ENCODE measurements around the gene SLX4.

SLX4 gene

DNA sequence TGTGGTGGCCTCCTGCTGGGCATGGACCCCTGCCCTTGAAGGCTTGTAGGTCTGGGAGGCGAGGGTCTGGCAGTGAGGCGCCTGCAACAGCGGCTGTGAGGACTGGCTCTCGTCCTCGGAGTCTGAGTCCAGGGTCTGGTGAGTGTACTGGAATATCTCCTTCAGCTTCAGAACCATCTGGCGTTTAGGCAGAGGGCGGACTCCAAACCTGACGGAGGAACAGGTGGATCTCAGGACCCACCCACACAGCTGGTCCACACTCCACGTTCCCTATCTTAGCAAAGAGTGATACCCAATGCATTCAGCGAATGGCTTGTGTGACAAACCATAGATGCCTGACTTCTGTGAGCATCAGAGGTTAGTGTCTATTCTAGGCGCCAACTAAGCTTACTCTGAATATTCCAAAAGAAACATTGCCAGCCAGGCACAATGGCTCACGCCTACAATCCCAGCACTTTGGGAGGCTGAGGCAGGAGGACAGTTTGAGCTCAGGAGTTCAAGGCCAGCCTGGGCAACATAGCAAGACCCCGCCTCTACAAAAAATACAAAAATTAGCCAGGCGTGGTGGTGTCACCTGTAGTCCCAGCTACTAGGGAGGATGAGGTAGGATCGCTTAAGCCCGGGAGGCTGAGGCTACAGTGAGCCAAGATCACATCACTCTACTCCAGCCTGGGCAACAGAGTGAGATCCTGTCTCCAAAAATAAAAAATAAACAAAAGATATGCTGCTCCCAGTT, 27.9 kb downstream of the SLX4 start:
- Histone ChIP-seq H3K36me3 (ENCODE audit: control insufficient read depth in 2 of 2, insufficient read depth in 2 of 2, low read length in 2 of 2) (peaks cover 2 to 4% of the 10 kb centered on the region in 2 donors), H3K27ac (ENCODE audit: low read depth in 2 of 2, low read length in 2 of 2) (no peak overlapping the region), H3K9ac (ENCODE audit: low read depth in 1 of 2, low read length in 2 of 2) (no peak overlapping the region), H3K27me3 (ENCODE audit: control insufficient read depth in 2 of 2, insufficient read depth in 2 of 2, low read length in 2 of 2) (no peaks in the 10 kb centered on the region), H3K4me3 (ENCODE audit: low read length in 2 of 2) (no peak overlapping the region), H3K4me1 (ENCODE audit: control insufficient read depth in 2 of 2, insufficient read depth in 2 of 2, low read length in 2 of 2) (peaks cover 4 to 9% of the 10 kb centered on the region in 2 donors), H3K9me3 (ENCODE audit: control insufficient read depth in 2 of 2, low read length in 2 of 2) (no peaks in the 10 kb centered on the region)

DNA sequence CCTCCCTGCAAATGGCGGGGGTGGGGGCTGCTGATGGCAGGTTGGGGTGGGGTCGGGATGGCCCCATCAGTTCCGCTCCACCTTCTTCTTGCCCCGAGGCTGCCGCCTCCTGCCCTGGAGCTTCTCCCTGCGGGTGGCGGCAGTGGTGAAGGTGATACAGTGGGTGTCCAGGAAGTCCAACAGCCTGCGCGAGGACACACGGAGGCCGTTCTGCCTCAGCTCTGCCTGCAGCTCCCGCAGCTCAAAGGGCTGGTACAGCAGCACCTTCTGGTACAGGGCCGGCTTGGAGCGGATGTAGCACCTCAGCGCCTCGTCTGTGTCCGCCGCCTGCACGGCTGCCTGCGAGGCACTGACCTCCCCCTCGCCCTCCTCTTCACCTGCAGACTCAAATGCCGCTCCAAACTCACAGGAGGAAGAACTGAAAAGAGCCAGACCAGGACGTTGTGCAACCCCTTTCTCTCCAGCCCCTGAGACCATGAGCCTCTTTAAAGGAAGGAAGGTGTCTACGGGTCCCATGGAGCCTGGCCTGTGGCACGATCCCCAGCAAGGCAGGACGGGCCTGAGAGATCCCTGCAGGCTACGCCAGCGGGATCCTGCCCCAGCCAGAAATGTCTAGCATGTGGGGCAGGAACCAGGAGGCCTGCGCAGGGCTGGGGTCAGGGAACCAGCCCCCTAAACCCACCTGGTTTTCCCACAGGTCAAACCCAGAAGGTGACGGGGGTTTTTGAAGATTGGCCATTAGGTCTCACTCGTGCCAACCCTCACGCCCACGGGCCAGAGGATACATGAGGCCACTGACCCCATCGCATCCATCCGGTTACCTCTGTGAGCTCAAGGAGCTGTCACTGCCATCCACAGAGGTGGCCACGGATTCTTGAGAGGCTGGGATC, 28.9 kb downstream of the SLX4 start:
- Histone ChIP-seq H3K4me1 (ENCODE audit: control insufficient read depth in 2 of 2, insufficient read depth in 2 of 2, low read length in 2 of 2) (peaks cover 7 to 9% of the 10 kb centered on the region in 2 donors), H3K36me3 (ENCODE audit: control insufficient read depth in 2 of 2, insufficient read depth in 2 of 2, low read length in 2 of 2) (peaks cover 2 to 4% of the 10 kb centered on the region in 2 donors), H3K27ac (ENCODE audit: low read depth in 2 of 2, low read length in 2 of 2) (no peak overlapping the region), H3K9me3 (ENCODE audit: control insufficient read depth in 2 of 2, low read length in 2 of 2) (no peaks in the 10 kb centered on the region), H3K9ac (ENCODE audit: low read depth in 1 of 2, low read length in 2 of 2) (no peak overlapping the region), H3K4me3 (ENCODE audit: low read length in 2 of 2) (no peak overlapping the region), H3K27me3 (ENCODE audit: control insufficient read depth in 2 of 2, insufficient read depth in 2 of 2, low read length in 2 of 2) (no peaks in the 10 kb centered on the region)

DNA sequence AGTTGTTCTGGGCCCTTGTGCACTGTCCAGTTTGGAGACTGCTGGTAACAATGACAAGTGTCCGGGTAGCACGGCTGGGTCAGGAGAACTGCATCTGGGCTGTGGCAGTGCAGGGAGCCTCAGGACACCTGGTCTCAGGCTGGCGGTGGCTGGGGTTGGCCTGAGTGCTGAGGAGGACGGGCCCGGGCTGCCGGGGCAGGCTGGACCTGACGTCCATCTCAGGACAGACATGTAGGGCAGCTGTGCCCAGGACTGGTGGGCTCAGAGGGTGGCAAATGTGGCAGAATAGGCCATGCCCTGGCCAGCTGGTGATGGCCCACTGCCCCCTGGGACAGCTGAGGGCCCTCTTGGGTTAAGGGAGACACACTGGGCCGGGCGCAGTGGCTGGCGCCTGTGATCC, 30.0 kb downstream of the SLX4 start:
- H3K27ac ChIP-seq (ENCODE audit: low read depth in 2 of 2, low read length in 2 of 2): no peak overlapping the region
- no peak overlapping the region for H3K9ac ChIP-seq (ENCODE audit: low read depth in 1 of 2, low read length in 2 of 2)
- H3K27me3 ChIP-seq (ENCODE audit: control insufficient read depth in 2 of 2, insufficient read depth in 2 of 2, low read length in 2 of 2): no peaks in the 10 kb centered on the region
- H3K4me1 ChIP-seq (ENCODE audit: control insufficient read depth in 2 of 2, insufficient read depth in 2 of 2, low read length in 2 of 2): peaks cover 7 to 9% of the 10 kb centered on the region in 2 donors
- H3K4me3 ChIP-seq (ENCODE audit: low read length in 2 of 2): no peak overlapping the region
- H3K36me3 ChIP-seq (ENCODE audit: control insufficient read depth in 2 of 2, insufficient read depth in 2 of 2, low read length in 2 of 2): peaks cover 2 to 4% of the 10 kb centered on the region in 2 donors
- H3K9me3 ChIP-seq (ENCODE audit: control insufficient read depth in 2 of 2, low read length in 2 of 2): no peaks in the 10 kb centered on the region

DNA sequence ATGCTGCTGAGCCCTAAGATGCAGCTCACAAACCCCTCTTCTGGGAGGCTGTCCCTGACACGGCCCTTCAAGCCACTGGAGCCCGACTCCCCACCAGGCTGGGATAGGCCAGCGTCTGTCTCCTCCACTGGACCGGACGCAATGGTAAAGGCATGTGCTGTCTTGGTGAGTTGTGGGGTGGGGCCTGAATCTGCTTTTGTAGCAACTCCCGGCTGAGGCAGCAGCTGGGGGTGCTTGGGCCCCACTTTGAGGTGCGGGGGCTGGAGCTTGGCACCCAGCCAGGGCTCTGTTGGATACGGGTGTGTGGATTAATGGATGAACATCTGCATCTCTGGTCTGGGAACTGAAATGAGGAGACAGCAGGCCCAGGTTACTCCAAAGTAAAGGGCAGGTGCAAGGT, 30.7 kb downstream of the SLX4 start:
- Histone ChIP-seq H3K27ac (ENCODE audit: low read depth in 2 of 2, low read length in 2 of 2) (no peak overlapping the region), H3K4me1 (ENCODE audit: control insufficient read depth in 2 of 2, insufficient read depth in 2 of 2, low read length in 2 of 2) (peaks cover 7 to 9% of the 10 kb centered on the region in 2 donors), H3K9ac (ENCODE audit: low read depth in 1 of 2, low read length in 2 of 2) (no peak overlapping the region), H3K27me3 (ENCODE audit: control insufficient read depth in 2 of 2, insufficient read depth in 2 of 2, low read length in 2 of 2) (no peaks in the 10 kb centered on the region), H3K36me3 (ENCODE audit: control insufficient read depth in 2 of 2, insufficient read depth in 2 of 2, low read length in 2 of 2) (peaks cover 2 to 4% of the 10 kb centered on the region in 2 donors), H3K4me3 (ENCODE audit: low read length in 2 of 2) (no peak overlapping the region), H3K9me3 (ENCODE audit: control insufficient read depth in 2 of 2, low read length in 2 of 2) (no peaks in the 10 kb centered on the region)

DNA sequence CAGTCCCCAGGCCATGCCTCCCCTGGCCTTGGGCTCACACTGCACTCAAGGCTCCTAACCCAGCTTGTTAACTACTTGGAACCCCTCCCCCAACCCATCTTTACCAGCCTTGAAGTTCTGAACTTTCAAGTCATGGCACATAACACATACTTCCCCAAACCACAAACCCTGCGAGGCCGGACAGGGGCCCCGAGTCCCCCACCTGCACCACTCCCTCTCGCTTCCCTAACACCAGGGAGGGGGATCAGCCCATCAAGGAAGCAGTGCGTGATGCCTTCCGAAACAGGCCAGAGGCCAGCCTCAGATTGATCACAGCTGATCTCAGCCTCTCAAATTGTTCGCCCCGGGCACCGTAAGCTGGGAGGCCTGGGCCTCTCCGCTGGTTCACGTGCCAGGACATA, 31.2 kb downstream of the SLX4 start:
- no peak overlapping the region for H3K27ac ChIP-seq (ENCODE audit: low read depth in 2 of 2, low read length in 2 of 2)

DNA sequence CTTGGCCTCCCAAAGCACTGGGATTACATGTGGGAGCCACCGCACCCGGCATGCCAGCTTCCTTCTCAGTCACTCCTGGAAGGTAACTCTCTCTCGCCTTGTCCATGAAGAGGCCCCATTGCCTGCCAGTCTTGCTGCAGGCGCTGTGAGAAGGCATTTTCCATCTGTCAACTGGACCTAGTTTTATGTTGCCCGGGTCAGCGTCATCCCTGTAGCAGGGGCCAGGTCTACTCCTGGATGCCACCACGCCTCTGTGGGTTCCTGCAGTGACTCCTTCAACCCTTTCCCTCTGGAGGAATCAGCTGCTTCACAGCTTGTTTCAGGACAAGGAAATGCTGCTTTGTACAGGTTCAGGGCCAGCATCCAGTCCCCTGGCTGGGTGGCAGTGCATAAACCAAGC, 31.6 kb downstream of the SLX4 start:
- H3K4me1 ChIP-seq (ENCODE audit: control insufficient read depth in 2 of 2, insufficient read depth in 2 of 2, low read length in 2 of 2): peaks cover 7 to 9% of the 10 kb centered on the region in 2 donors
- H3K9ac ChIP-seq (ENCODE audit: low read depth in 1 of 2, low read length in 2 of 2): no peak overlapping the region
- peaks cover 2 to 4% of the 10 kb centered on the region in 2 donors for H3K36me3 ChIP-seq (ENCODE audit: control insufficient read depth in 2 of 2, insufficient read depth in 2 of 2, low read length in 2 of 2)
- H3K4me3 ChIP-seq (ENCODE audit: low read length in 2 of 2): no peak overlapping the region
- no peaks in the 10 kb centered on the region for H3K9me3 ChIP-seq (ENCODE audit: control insufficient read depth in 2 of 2, low read length in 2 of 2)
- no peak overlapping the region for H3K27ac ChIP-seq (ENCODE audit: low read depth in 2 of 2, low read length in 2 of 2)
- H3K27me3 ChIP-seq (ENCODE audit: control insufficient read depth in 2 of 2, insufficient read depth in 2 of 2, low read length in 2 of 2): no peaks in the 10 kb centered on the region

More for the DNA sequence above, 31.2 kb downstream of the SLX4 start:
- Histone ChIP-seq H3K9ac (ENCODE audit: low read depth in 1 of 2, low read length in 2 of 2) (no peak overlapping the region), H3K36me3 (ENCODE audit: control insufficient read depth in 2 of 2, insufficient read depth in 2 of 2, low read length in 2 of 2) (peaks cover 2 to 4% of the 10 kb centered on the region in 2 donors), H3K27me3 (ENCODE audit: control insufficient read depth in 2 of 2, insufficient read depth in 2 of 2, low read length in 2 of 2) (no peaks in the 10 kb centered on the region), H3K4me3 (ENCODE audit: low read length in 2 of 2) (no peak overlapping the region), H3K9me3 (ENCODE audit: control insufficient read depth in 2 of 2, low read length in 2 of 2) (no peaks in the 10 kb centered on the region), H3K4me1 (ENCODE audit: control insufficient read depth in 2 of 2, insufficient read depth in 2 of 2, low read length in 2 of 2) (peaks cover 7 to 9% of the 10 kb centered on the region in 2 donors)

DNA sequence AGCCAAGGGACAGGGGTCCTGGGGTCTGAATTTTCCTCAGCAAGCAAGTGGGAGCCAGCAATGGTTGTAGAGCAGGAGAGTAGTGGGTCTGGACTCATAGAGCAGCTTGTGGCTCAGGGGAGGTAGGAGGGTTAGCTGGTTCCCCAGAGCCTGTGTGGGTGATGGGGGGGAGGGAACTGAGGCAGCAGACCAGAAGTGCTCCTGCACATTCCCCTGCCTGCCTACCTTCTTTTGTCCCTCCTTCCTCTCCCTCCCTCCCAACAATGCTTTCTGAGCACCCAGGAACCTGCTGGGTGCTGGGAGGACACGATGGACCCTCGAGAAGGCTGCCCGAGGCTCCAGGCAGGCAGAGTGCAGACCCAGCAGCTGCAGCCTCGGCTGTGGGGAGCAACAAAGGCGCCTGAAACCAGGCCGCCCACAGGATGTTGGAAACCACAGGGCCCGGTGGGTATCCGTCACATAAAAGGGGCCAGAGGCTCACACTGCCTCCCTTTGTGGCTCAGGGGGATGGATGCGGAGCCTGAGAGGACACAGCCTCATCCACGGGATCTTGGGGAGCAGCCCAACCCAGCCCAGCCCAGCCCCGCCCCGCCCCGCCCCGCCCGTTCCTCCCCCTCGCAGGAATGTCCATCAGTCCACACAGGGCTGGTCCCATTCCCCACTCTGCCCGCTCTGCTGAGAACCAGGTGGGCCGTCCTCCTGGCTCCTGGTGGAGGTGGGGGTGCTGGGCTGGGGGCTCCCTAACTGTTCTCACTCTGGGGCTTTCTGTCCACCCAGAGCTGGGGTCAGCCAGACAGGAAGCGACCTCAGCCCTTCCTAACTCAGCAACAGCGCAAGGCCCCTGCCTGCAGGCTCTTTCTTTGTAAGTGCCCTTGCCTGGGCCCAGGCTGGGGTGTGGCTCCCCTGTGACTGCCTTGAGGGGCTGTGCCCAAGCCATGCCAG, 32.5 kb downstream of the SLX4 start:
- Histone ChIP-seq H3K9ac (ENCODE audit: low read depth in 1 of 2, low read length in 2 of 2) (peak overlapping the region in 1 of 2 donors; percentile 32), H3K27ac (ENCODE audit: low read depth in 2 of 2, low read length in 2 of 2) (peak overlapping the region in 1 of 2 donors; percentile 52), H3K27me3 (ENCODE audit: control insufficient read depth in 2 of 2, insufficient read depth in 2 of 2, low read length in 2 of 2) (no peaks in the 10 kb centered on the region), H3K9me3 (ENCODE audit: control insufficient read depth in 2 of 2, low read length in 2 of 2) (no peaks in the 10 kb centered on the region), H3K4me1 (ENCODE audit: control insufficient read depth in 2 of 2, insufficient read depth in 2 of 2, low read length in 2 of 2) (peaks cover 7 to 9% of the 10 kb centered on the region in 2 donors), H3K4me3 (ENCODE audit: low read length in 2 of 2) (peak overlapping the region in 1 of 2 donors; percentile 48), H3K36me3 (ENCODE audit: control insufficient read depth in 2 of 2, insufficient read depth in 2 of 2, low read length in 2 of 2) (peaks cover 2 to 4% of the 10 kb centered on the region in 2 donors)

DNA sequence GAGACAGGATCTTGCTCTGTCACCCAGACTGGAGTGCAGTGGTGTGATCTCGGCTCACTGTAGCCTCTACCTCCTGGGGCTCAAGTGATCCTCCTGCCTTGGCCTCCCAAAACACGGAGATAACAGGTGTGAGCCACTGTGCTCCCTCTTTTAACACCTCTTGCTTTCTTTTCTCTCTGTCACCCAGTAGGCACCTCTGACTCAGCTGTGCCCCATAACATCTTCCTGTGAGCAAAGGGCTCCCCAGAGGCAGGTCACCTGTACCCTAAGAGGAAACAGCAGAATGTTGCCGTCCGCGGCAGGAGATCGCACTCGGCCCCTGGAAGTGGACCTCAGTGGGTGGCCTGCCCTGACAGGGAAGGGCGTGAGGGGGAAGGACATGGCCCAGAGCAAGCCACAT, 33.3 kb downstream of the SLX4 start:
- H3K27ac ChIP-seq (ENCODE audit: low read depth in 2 of 2, low read length in 2 of 2): peak overlapping the region in 1 of 2 donors; percentile 52
- H3K9ac ChIP-seq (ENCODE audit: low read depth in 1 of 2, low read length in 2 of 2): no peak overlapping the region
- H3K27me3 ChIP-seq (ENCODE audit: control insufficient read depth in 2 of 2, insufficient read depth in 2 of 2, low read length in 2 of 2): no peaks in the 10 kb centered on the region
- no peaks in the 10 kb centered on the region for H3K9me3 ChIP-seq (ENCODE audit: control insufficient read depth in 2 of 2, low read length in 2 of 2)
- peaks cover 7 to 9% of the 10 kb centered on the region in 2 donors for H3K4me1 ChIP-seq (ENCODE audit: control insufficient read depth in 2 of 2, insufficient read depth in 2 of 2, low read length in 2 of 2)
- H3K36me3 ChIP-seq (ENCODE audit: control insufficient read depth in 2 of 2, insufficient read depth in 2 of 2, low read length in 2 of 2): peaks cover 0 to 2% of the 10 kb centered on the region in 2 donors
- no peak overlapping the region for H3K4me3 ChIP-seq (ENCODE audit: low read length in 2 of 2)

DNA sequence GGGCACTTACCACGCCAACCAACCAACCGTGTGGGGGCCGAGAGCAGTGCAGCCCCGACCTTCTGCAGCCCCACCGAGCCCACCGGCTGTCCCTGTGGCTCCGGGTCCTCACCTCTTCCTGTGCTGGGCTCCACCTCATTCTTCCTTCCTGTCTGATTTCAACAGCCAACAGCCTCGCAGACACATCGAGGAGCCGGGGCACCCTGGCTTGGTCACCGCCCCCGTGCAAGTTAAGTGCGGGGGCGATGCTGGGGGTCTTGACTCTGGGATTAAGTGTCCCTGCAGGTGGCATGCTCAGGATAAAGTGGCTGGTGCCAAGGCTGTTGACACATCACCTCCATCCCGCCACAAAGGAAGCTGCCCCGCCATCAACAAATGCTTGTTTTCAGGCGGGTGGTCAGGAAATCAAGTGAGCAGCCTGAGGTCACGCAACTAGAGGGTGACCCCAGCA, 34.1 kb downstream of the SLX4 start, which contains the start of gene NLRC3:
TSS of gene NLRC3 (minus strand) at position 102 of the 451 bp plus-strand sequence. CDS start 12,367 bp downstream, outside the sequence.
- Histone ChIP-seq H3K4me1 (ENCODE audit: control insufficient read depth in 2 of 2, insufficient read depth in 2 of 2, low read length in 2 of 2) (peaks cover 7 to 9% of the 10 kb centered on the region in 2 donors), H3K27me3 (ENCODE audit: control insufficient read depth in 2 of 2, insufficient read depth in 2 of 2, low read length in 2 of 2) (no peaks in the 10 kb centered on the region), H3K9me3 (ENCODE audit: control insufficient read depth in 2 of 2, low read length in 2 of 2) (no peaks in the 10 kb centered on the region), H3K9ac (ENCODE audit: low read depth in 1 of 2, low read length in 2 of 2) (peak within 1 kb of the TSS in 1 of 2 donors; percentile 52), H3K27ac (ENCODE audit: low read depth in 2 of 2, low read length in 2 of 2) (peak within 1 kb of the TSS in 1 of 2 donors; percentile 52), H3K36me3 (ENCODE audit: control insufficient read depth in 2 of 2, insufficient read depth in 2 of 2, low read length in 2 of 2) (no peaks in the 10 kb centered on the region), H3K4me3 (ENCODE audit: low read length in 2 of 2) (peak within 1 kb of the TSS; percentile 43 to 67)

All from mucosa of rectum (tissue), 2 donors.